Gastrocnemius medialis (tissue), 4 donors: Measurements from ENCODE around the gene FAM219A. TPM values are rescaled to one million over a fixed set of nuclear protein-coding genes. Genes with fewer than 3 reads are reported as not detected.

Source experiments
- ATAC-seq, 2 donors: fragments of 150-250 bp; one replicate each; pipeline ENCODE4 v1.9.1; 2016
- DNase-seq, 2 donors: peaks; one replicate each; pipeline ENCODE4 v3.0.0-alpha.2; 2019
- H3K27ac ChIP-seq, 4 donors: fragments of 200-600 bp; sonication (generic); 1 replicate in 1 of 4; 2 replicates in 3 of 4; pipeline ENCODE4 v1.5.1; 2016 to 2018; ENCODE audit warnings: mild to moderate bottlenecking in 2 of 4, moderate library complexity in 1 of 4
- H3K27me3 ChIP-seq, 3 donors: fragments of 200-600 bp; sonication (generic) in 2 of 3; 1 replicate in 1 of 3; 2 replicates in 2 of 3; pipeline versions ENCODE4 v1.5.1 to v1.6.0; 2016 to 2019; ENCODE audit warnings: mild to moderate bottlenecking in 1 of 3, moderate library complexity in 1 of 3
- H3K36me3 ChIP-seq, 2 donors: fragments of 200-600 bp; sonication (generic) in 1 of 2; one replicate each; pipeline ENCODE4 v1.5.1; 2017 to 2018
- H3K4me1 ChIP-seq, 2 donors: fragments of 200-600 bp; sonication (generic) in 1 of 2; one replicate each; pipeline ENCODE4 v1.5.1; 2016 to 2017; ENCODE audit warnings: mild to moderate bottlenecking in 2 of 2
- H3K4me3 ChIP-seq, 4 donors: fragments of 200-600 bp; sonication (generic) in 3 of 4; 1 replicate in 1 of 4; 2 replicates in 3 of 4; pipeline ENCODE4 v1.5.1; 2016 to 2019; ENCODE audit warnings: mild to moderate bottlenecking in 2 of 4
- H3K9me3 ChIP-seq, 3 donors: fragments of 200-600 bp; sonication (generic) in 2 of 3; 1 replicate in 1 of 3; 2 replicates in 2 of 3; pipeline ENCODE4 v1.5.1; 2016 to 2019
- POLR2A ChIP-seq, 2 donors: fragments of 450-650 bp; IDR thresholded peaks; one replicate each; pipeline ENCODE4 v1.6.1; 2017; ENCODE audit warnings: antibody characterized with exemption in 2 of 2, mild to moderate bottlenecking in 2 of 2, moderate library complexity in 2 of 2
- in situ Hi-C, 4 donors: fragments of 200-750 bp; cut with MboI; loops; one replicate each; pipeline versions ENCODE4 v1.15.0 to v1.8.0; 2017; ENCODE audit warnings: low sequenced_read_pairs in 4 of 4
- intact Hi-C: fragments of 100-400 bp; cut with DNase I; formaldehyde crosslinking; loops from one replicate; pipeline ENCODE4 v1.15.1; 2023; ENCODE audit warnings: low total_unique reads
- total RNA-seq, 4 donors: library from RNA; depleted of rRNA; stranded (reverse); fragments of >200 nt; gene quantifications; one replicate each; pipeline versions ENCODE4 v1.1.0 to v1.2.3, GENCODE V29; 2016
- TF ChIP-seq, protein P1 (sequence below), 5 experiments: fragments of 450-650 bp in 3 of 5; fragments of 200-600 bp in 2 of 5; sonication (generic) in 2 of 5; IDR thresholded peaks in 4 of 5; conservative IDR thresholded peaks in 1 of 5; 1 replicate in 4 of 5; 2 replicates in 1 of 5; pipeline ENCODE4 v1.5.1; 2016 to 2019; ENCODE audit warnings: antibody characterized with exemption in 5 of 5, mild to moderate bottlenecking in 3 of 5, moderate library complexity in 3 of 5

The FAM219A gene
- total RNA-seq, 4 donors from 2014 or later: 29.5 to 58.4 (median 41.8) TPM

DNA sequence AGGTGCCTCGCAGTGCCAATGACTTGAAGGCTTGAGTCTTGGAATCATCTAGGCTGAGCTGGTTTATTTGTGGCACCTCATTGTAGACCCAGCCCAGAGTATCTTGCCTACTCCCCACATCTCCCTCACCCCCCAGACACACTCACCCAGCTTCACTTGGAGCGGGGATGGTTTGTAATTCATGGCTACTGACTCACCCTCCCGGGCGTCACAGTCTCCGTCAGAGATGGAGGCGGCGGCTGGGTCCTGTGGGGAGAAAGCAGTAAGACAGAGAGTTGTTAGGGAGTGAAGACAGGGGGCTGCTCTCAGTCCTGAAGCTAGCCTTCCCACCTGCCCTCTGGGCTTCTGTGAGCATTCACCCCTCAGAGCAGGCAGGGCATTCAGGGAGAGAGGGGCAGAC lies 52.7 kb downstream of the FAM219A start:
- Histone ChIP-seq H3K9me3 (no peaks in the 10 kb centered on the region), H3K4me3 (no peak overlapping the region), H3K36me3 (peaks cover 0 to 45% of the 10 kb centered on the region in 2 donors), H3K4me1 (peaks cover 0 to 3% of the 10 kb centered on the region in 2 donors), H3K27ac (no peak overlapping the region), H3K27me3 (no peaks in the 10 kb centered on the region)
- no peak for TF ChIP-seq POLR2A (IDR thresholded peaks at IDR 0.05)
- in situ Hi-C loops: loop anchor here (5.0 to 10.0 kb wide), 4 partner anchors 89 to 199 kb away; no protein-coding TSS in a partner anchor
- intact Hi-C loops: no loop called here
- DNase-seq (no peak), ATAC-seq (no peak)

DNA sequence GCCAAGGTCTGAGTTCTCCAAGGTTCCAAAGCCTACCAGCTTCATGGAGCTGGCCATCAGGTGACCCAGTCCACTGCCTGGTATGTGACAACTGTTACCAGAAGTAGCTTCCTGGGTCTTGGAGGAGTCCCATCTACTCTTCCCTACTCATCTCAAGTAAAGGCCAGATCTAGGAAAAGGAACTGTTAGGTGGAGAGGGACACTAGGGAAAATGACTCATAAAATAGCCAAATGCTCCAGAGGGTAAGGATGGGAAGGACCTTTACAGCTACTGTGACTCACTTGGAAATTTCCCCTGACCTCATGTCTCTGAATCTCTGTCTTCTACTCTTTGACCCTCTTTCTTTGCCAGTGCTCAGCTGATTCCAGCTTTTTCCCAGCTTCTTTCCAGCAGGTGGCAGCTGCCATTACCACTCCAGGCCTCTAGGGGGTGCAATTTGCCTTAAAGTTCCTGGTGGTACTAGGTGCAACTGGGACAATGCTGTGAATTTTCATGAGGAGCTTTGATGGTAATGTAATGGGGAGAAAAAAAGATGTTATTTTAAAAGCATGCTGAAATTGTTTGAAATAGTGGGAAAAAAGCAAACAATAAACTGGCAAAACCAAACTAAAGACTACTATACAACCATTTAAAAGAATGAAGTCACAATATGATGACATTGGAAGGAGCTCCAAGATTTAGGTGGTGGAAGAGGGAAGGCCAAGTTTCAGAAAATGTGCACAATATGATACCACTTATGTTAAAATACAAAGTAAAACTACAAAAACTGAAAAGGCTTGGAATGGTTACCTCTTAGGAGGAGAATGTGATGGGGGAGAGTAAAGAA lies 54.6 kb downstream of the FAM219A start:
- peaks cover 0 to 3% of the 10 kb centered on the region in 2 donors for H3K4me1 ChIP-seq
- H3K27ac ChIP-seq: no peak overlapping the region
- H3K4me3 ChIP-seq: no peak overlapping the region
- H3K36me3 ChIP-seq: peaks cover 0 to 59% of the 10 kb centered on the region in 2 donors
- intact Hi-C loops (loop anchor here (1.0 to 5.0 kb wide), 2 partner anchors 97 to 189 kb away; no protein-coding TSS in a partner anchor), in situ Hi-C loops (loop anchor here (10.0 kb wide), 2 partner anchors 91 to 201 kb away; no protein-coding TSS in a partner anchor)
- ATAC-seq (peak; percentile 70 to 79), DNase-seq (peak; percentile 42 to 68)
- no peaks in the 10 kb centered on the region for H3K9me3 ChIP-seq
- TF ChIP-seq, protein P1, sequence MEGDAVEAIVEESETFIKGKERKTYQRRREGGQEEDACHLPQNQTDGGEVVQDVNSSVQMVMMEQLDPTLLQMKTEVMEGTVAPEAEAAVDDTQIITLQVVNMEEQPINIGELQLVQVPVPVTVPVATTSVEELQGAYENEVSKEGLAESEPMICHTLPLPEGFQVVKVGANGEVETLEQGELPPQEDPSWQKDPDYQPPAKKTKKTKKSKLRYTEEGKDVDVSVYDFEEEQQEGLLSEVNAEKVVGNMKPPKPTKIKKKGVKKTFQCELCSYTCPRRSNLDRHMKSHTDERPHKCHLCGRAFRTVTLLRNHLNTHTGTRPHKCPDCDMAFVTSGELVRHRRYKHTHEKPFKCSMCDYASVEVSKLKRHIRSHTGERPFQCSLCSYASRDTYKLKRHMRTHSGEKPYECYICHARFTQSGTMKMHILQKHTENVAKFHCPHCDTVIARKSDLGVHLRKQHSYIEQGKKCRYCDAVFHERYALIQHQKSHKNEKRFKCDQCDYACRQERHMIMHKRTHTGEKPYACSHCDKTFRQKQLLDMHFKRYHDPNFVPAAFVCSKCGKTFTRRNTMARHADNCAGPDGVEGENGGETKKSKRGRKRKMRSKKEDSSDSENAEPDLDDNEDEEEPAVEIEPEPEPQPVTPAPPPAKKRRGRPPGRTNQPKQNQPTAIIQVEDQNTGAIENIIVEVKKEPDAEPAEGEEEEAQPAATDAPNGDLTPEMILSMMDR (IDR thresholded peaks at IDR 0.05 in 4 of 5, conservative IDR thresholded peaks at IDR 0.05 in 1 of 5): peak; percentile 90 to 98 (median 95)
- TF ChIP-seq POLR2A (IDR thresholded peaks at IDR 0.05): no peak
- no peaks in the 10 kb centered on the region for H3K27me3 ChIP-seq

GRCh38 chr9:34400686-34401602 lies 57.4 kb downstream of the FAM219A start:
- in situ Hi-C loops: loop anchor here (10.0 kb wide), 2 partner anchors 94 to 204 kb away; no protein-coding TSS in a partner anchor
- DNase-seq (no peak), ATAC-seq (no peak)
- TF ChIP-seq POLR2A (IDR thresholded peaks at IDR 0.05): no peak
- TF ChIP-seq, protein P1 (IDR thresholded peaks at IDR 0.05 in 4 of 5, conservative IDR thresholded peaks at IDR 0.05 in 1 of 5): no peak
- H3K36me3 ChIP-seq: peaks cover 0 to 64% of the 10 kb centered on the region in 2 donors
- H3K27ac ChIP-seq: no peak overlapping the region
- no peaks in the 10 kb centered on the region for H3K9me3 ChIP-seq
- H3K4me1 ChIP-seq: peaks cover 0 to 3% of the 10 kb centered on the region in 2 donors
- intact Hi-C loops: loop anchor here (5.0 kb wide), 1 partner anchor 191 kb away; no protein-coding TSS in a partner anchor
- no peak overlapping the region for H3K4me3 ChIP-seq
- H3K27me3 ChIP-seq: no peaks in the 10 kb centered on the region

GRCh38 chr9:34400275-34400674 lies 58.1 kb downstream of the FAM219A start:
- intact Hi-C loops: loop anchor here (5.0 kb wide), 1 partner anchor 192 kb away; no protein-coding TSS in a partner anchor
- peaks cover 0 to 3% of the 10 kb centered on the region in 2 donors for H3K4me1 ChIP-seq
- H3K36me3 ChIP-seq: peaks cover 0 to 57% of the 10 kb centered on the region in 2 donors
- in situ Hi-C loops: loop anchor here (10.0 kb wide), 2 partner anchors 95 to 205 kb away; no protein-coding TSS in a partner anchor
- no peak overlapping the region for H3K27ac ChIP-seq
- no peak for DNase-seq
- H3K4me3 ChIP-seq: no peak overlapping the region
- ATAC-seq: no peak
- TF ChIP-seq, protein P1 (IDR thresholded peaks at IDR 0.05 in 4 of 5, conservative IDR thresholded peaks at IDR 0.05 in 1 of 5): no peak
- no peak for TF ChIP-seq POLR2A (IDR thresholded peaks at IDR 0.05)
- H3K9me3 ChIP-seq: no peaks in the 10 kb centered on the region
- H3K27me3 ChIP-seq: no peaks in the 10 kb centered on the region
